Lower leg skin (tissue), 4 donors: Measurements from ENCODE around the gene LTB. TPM values are rescaled to one million over a fixed set of nuclear protein-coding genes. Genes with fewer than 3 reads are reported as not detected.

Experiments
- DNase-seq, 2 donors: peaks; one replicate each; pipeline ENCODE4 v3.0.0-alpha.2; 2019; ENCODE audit warnings: low spot score in 2 of 2
- H3K4me3 ChIP-seq: fragments of 200-600 bp; sonication (generic); 2 replicates; pipeline ENCODE4 v1.5.1; 2017; ENCODE audit warnings: mild to moderate bottlenecking, low read depth; ENCODE audit not compliant: poor library complexity, severe bottlenecking
- CTCF ChIP-seq, 3 donors: fragments of 450-650 bp; IDR thresholded peaks; one replicate each; pipeline ENCODE4 v1.5.1; 2016; ENCODE audit warnings: antibody characterized with exemption in 3 of 3, mild to moderate bottlenecking in 3 of 3, moderate library complexity in 2 of 3
- POLR2A ChIP-seq, 2 donors: fragments of 450-650 bp; IDR thresholded peaks; one replicate each; pipeline ENCODE4 v1.6.1; 2016 to 2017; ENCODE audit warnings: antibody characterized with exemption in 2 of 2, mild to moderate bottlenecking in 1 of 2, moderate library complexity in 1 of 2
- WGBS, 2 donors: methylation state at CpG; one replicate each; pipeline ENCODE4 v1.1.5; 2018; 5-methylcytosine and 5-hydroxymethylcytosine counted together
- intact Hi-C: fragments of 100-400 bp; cut with DNase I; formaldehyde crosslinking; loops from one replicate; pipeline ENCODE4 v1.15.0; 2023; ENCODE audit warnings: low total_unique reads
- total RNA-seq, 4 donors: library from RNA; depleted of rRNA; stranded (reverse); fragments of >200 nt; gene quantifications; one replicate each; pipeline ENCODE4 v1.1.0, GENCODE V29; 2016

LTB gene
- total RNA-seq, 4 donors from 2014 or later: 1.1 TPM; not detected in 3

GRCh38 chr6:31575952-31576685 lies 6.1 kb downstream of the LTB start:
- TF ChIP-seq POLR2A (IDR thresholded peaks at IDR 0.05) (no peak), CTCF (IDR thresholded peaks at IDR 0.05) (no peak)
- H3K4me3 ChIP-seq: no peak overlapping the region
- no peak for DNase-seq
- 52 to 62% methylated on average over 8 of the region's 8 CpGs for WGBS, 2 donors
- intact Hi-C loops: no loop called here

GRCh38 chr6:31575335-31575901 lies 6.8 kb downstream of the LTB start, which contains the start of gene TNF:
Gene TNF (plus strand): TSS chr6:31575565. CDS start chr6:31575742, 177 bp downstream.
- WGBS, 2 donors: 28 to 39% methylated on average over 19 of the region's 19 CpGs
- intact Hi-C loops: no loop called here
- DNase-seq: peak; percentile 55 to 90
- TF ChIP-seq POLR2A (IDR thresholded peaks at IDR 0.05): no peak
- no peak for TF ChIP-seq CTCF (IDR thresholded peaks at IDR 0.05)
- H3K4me3 ChIP-seq: no peak within 1 kb of the TSS

GRCh38 chr6:31574106-31575061 lies 7.8 kb downstream of the LTB start:
- intact Hi-C loops: no loop called here
- DNase-seq: no peak
- 80 to 83% methylated on average over 14 of the region's 14 CpGs for WGBS, 2 donors
- H3K4me3 ChIP-seq: no peak overlapping the region
- no peak for TF ChIP-seq CTCF (IDR thresholded peaks at IDR 0.05)
- no peak for TF ChIP-seq POLR2A (IDR thresholded peaks at IDR 0.05)

GRCh38 chr6:31573239-31574105 lies 8.8 kb downstream of the LTB start:
- H3K4me3 ChIP-seq: no peak overlapping the region
- intact Hi-C loops: no loop called here
- TF ChIP-seq CTCF (IDR thresholded peaks at IDR 0.05): no peak
- TF ChIP-seq POLR2A (IDR thresholded peaks at IDR 0.05): no peak
- WGBS, 2 donors: 89 to 90% methylated on average over 9 of the region's 9 CpGs
- DNase-seq: no peak
